ENCODE results near the gene TRIM71.
"Not testable (repeated sequence)": the region's sequence is repeated elsewhere in the genome, so short reads cannot be mapped to it uniquely, and the experiment has no call there.

The TRIM71 gene

DNA sequence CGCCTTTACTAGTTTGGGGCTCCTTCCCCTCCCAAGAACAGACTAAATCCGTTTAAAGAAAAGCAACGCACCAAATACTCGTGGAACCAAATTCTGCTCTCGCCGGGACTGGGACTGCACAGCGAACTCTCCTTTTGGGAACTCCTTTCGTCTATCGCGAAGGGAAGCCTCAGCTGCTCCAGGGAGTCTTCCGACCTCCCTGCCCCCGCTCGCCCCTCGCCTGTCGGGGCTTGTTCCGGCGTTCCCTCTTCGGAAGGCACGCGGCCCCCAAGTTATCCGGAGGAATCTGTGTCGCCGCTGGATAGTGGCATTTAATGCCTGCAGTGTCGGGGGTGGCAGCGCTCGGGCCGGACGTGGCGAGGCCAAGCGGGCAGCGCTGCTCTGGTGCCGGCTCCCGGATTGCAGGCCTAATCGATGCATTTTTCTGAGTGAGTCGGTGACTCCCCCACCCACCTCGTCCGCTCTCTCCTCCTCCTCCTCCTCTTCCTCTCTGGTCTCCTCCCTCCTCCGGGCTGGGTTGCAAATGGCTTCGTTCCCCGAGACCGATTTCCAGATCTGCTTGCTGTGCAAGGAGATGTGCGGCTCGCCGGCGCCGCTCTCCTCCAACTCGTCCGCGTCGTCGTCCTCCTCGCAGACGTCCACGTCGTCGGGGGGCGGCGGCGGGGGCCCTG is at the start of gene TRIM71:
TSS of gene TRIM71 (plus strand) at position 440 of the 671 bp plus-strand sequence. CDS start at position 524, 84 bp downstream.
- peak within 1 kb of the TSS; percentile 98 for H3K4me2 ChIP-seq
- H3K36me3 ChIP-seq: peaks cover 18% of the 10 kb centered on the region
- H3K9me3 ChIP-seq: peaks cover 36% of the 10 kb centered on the region
- H3K27ac ChIP-seq: peak within 1 kb of the TSS; percentile 61
- H3K9ac ChIP-seq: peak within 1 kb of the TSS; percentile 67
- H3K27me3 ChIP-seq: peaks cover 55% of the 10 kb centered on the region
- H3K4me3 ChIP-seq: peak within 1 kb of the TSS; percentile 74
- peaks cover 51% of the 10 kb centered on the region for H3K4me1 ChIP-seq
- TF ChIP-seq Cebpa-rat (IDR thresholded peaks at IDR 0.05): no peak
- H4K20me1 ChIP-seq: peaks cover 10% of the 10 kb centered on the region

DNA sequence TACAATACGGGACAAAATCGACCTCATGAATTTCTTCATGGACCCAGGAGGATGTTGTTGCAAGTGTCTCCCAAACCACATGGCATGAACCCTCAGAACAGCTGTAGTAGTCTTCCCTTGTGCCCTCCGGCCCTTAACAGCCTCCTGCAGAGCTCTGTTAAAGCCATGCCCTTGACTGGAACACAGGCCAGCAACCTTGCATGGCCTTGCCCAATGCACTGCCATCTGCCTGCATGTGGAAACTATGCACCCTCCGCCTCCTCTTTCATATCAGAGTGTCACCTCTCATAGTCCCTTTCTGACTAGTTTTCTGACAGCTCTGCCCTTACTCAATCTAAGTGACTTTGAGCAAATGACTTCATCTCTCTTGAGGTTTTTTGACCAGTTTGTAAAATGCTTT is 39.4 kb upstream of the TRIM71 start:
- TF ChIP-seq Cebpa-rat (IDR thresholded peaks at IDR 0.05): no peak
- H3K4me1 ChIP-seq: peaks cover 9% of the 10 kb centered on the region

DNA sequence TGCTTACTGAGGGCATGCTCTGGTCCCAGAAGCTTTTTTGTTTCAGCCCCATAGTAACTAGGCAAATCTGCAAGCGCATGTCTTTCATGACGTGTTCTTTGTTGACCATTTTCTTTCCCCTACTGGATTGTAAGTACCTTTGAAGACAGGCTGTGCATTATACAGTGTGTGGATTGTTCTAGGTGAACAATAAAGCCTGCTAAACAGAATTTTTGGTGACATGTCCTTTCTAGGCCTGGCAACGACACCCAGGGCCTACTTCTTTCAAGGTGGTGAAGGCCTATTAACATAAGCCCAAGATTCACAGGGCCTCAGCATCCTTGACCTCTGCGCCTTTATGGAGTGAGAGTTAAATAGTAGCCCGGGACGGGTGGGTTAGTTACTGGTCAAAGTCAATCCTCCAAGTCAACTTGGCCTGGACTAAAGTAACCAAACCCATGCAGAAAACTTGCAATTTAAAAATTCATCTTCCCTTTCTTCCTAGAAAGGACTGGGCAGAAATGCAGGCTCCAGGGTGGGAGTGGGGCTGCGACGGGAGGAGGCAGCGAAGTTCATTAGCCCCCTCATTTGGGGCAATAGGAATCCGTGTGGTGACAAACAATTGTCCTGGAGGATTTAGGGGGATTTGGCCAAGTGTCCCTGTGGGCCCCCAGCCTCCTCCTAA is 37.6 kb upstream of the TRIM71 start:
- Histone ChIP-seq H3K9ac (peak overlapping the region; percentile 49; the same call in 1 of the 2 replicates), H3K4me1 (peaks cover 9% of the 10 kb centered on the region), H3K4me3 (peak overlapping the region; percentile 68), H3K9me3 (no peaks in the 10 kb centered on the region), H3K36me3 (peaks cover 23% of the 10 kb centered on the region), H3K27me3 (no peaks in the 10 kb centered on the region), H4K20me1 (no peaks in the 10 kb centered on the region), H3K4me2 (peak overlapping the region; percentile 93), H3K27ac (no peak overlapping the region)
- TF ChIP-seq Cebpa-rat (IDR thresholded peaks at IDR 0.05): no peak

More for the DNA sequence above, 39.4 kb upstream of the TRIM71 start:
- H3K27me3 ChIP-seq: no peaks in the 10 kb centered on the region
- no peaks in the 10 kb centered on the region for H3K9me3 ChIP-seq
- H3K9ac ChIP-seq: no peak overlapping the region
- no peaks in the 10 kb centered on the region for H4K20me1 ChIP-seq
- no peak overlapping the region for H3K27ac ChIP-seq
- H3K4me2 ChIP-seq: no peak overlapping the region
- H3K4me3 ChIP-seq: no peak overlapping the region
- H3K36me3 ChIP-seq: peaks cover 41% of the 10 kb centered on the region

DNA sequence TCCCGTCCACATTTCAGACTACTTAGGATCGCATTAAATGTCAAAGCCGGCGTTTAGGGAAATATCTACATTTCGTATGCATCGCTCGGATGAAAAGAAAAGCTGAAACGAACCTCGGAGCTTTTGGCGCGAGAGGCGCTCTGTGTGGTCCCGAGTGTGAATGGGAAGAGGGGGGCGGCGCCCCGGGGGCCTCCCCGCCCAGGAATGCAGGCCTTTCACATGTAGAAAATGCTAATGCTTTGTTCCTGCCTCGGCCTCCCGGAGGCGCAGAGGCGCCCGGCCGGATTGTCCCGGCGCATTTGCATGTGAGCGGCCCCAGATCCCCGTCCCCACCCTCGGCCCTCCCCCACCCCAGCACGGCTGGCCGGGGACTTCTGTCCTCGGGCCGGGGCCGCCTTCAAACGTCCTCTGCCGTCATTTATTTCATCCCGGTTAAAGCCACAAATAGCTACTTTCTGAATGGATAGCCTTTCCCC is 37.0 kb upstream of the TRIM71 start:
- H4K20me1 ChIP-seq: no peaks in the 10 kb centered on the region
- H3K27me3 ChIP-seq: no peaks in the 10 kb centered on the region
- peaks cover 9% of the 10 kb centered on the region for H3K4me1 ChIP-seq
- H3K36me3 ChIP-seq: peaks cover 17% of the 10 kb centered on the region
- H3K27ac ChIP-seq: no peak overlapping the region
- H3K4me3 ChIP-seq: peak overlapping the region; percentile 68
- H3K9ac ChIP-seq: peak overlapping the region; percentile 49; the same call in 1 of the 2 replicates
- no peak for TF ChIP-seq Cebpa-rat (IDR thresholded peaks at IDR 0.05)
- H3K9me3 ChIP-seq: no peaks in the 10 kb centered on the region
- H3K4me2 ChIP-seq: peak overlapping the region; percentile 93

DNA sequence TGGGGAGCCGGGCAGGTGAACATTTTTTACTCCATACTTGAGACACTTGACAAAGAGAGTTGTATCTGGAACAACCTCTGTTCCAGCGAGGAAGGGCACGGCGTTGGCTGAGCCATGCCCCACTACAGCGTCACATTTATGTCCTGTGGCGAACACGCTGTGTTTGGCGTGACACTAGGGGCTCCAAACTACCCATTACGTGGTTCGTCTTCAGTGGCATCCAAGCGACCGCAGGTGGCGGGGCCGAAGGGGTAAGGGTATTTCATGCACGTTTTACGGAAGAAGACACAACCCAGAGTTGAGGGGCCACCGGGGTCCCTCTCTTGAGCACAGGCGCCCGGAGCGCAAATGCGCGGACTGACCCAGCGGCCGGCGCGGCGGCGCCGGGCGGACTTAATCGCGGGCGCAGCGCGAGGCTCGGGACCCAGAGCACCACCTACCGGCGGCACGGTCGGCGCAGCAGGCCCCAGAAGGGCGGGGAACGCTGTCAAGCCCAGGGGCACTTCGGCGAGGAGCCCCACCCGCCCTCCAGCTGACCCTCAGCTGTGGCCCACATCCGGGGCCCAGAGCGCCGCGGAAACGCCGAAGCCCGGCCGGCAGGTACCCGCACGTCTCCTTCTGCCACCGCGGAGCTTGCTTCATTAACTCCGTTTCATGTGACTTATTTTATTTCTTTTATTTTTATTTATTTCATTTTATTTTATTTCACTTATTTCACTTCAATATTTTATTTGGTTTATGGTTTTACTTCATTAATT is 36.4 kb upstream of the TRIM71 start:
- peaks cover 11% of the 10 kb centered on the region for H3K36me3 ChIP-seq
- peak overlapping the region; percentile 68 for H3K4me3 ChIP-seq
- H3K4me2 ChIP-seq: peak overlapping the region; percentile 93
- H4K20me1 ChIP-seq: no peaks in the 10 kb centered on the region
- H3K4me1 ChIP-seq: peaks cover 9% of the 10 kb centered on the region
- H3K27ac ChIP-seq: no peak overlapping the region
- no peaks in the 10 kb centered on the region for H3K27me3 ChIP-seq
- TF ChIP-seq Cebpa-rat (IDR thresholded peaks at IDR 0.05): no peak
- no peaks in the 10 kb centered on the region for H3K9me3 ChIP-seq
- peak overlapping the region; percentile 49; the same call in 1 of the 2 replicates for H3K9ac ChIP-seq

DNA sequence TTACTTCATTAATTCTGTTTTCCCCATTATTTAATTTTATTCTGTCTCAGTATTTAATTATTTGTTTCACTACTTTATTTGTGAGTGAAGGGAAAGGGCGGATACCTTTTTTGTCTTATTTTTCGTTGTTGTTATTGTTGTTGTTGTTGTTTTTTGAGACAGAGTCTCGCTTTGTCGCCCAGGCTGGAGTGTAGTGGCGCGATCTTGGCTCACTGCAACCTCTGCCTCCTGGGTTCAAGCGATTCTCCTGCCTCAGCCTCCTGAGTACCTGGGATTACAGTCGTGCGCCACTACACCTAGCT is 35.9 kb upstream of the TRIM71 start:
- H4K20me1 ChIP-seq: not testable (repeated sequence)

DNA sequence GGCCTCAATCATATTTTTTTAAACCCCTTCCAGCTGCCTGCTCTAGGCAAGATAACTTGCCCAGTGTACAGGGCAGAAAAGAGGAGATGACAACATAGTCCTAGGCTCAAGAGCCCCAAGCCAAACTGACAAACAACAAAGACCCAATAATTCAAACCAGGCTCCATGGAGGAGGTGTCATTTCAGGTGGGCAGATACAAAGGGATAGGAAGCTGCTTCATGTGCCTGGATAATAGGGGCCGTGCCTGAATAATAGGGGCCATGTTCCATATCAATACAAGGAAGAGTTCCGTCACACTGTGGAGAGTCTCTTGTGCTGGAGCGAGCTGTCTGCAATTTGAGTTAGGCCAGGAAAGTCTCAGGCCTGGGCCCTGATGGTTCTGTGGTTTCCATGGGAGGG is 35.4 kb upstream of the TRIM71 start:
- no peak overlapping the region for H3K4me2 ChIP-seq
- H3K4me3 ChIP-seq: no peak overlapping the region
- H3K9me3 ChIP-seq: no peaks in the 10 kb centered on the region
- 0 out of 2 replicates have a peak, but pooled peaks cover 1% of the 10 kb centered on the region for H3K36me3 ChIP-seq
- peaks cover 9% of the 10 kb centered on the region for H3K4me1 ChIP-seq
- no peak overlapping the region for H3K9ac ChIP-seq
- H4K20me1 ChIP-seq: no peaks in the 10 kb centered on the region
- no peaks in the 10 kb centered on the region for H3K27me3 ChIP-seq
- TF ChIP-seq Cebpa-rat (IDR thresholded peaks at IDR 0.05): no peak
- H3K27ac ChIP-seq: no peak overlapping the region

More for the DNA sequence above, 35.9 kb upstream of the TRIM71 start:
- H3K4me2 ChIP-seq: peak overlapping the region; percentile 93
- peak overlapping the region; percentile 49; the same call in 1 of the 2 replicates for H3K9ac ChIP-seq
- H3K4me1 ChIP-seq, H3K27me3 ChIP-seq, H3K27ac ChIP-seq, H3K9me3 ChIP-seq, H3K36me3 ChIP-seq, H3K4me3 ChIP-seq: not testable (repeated sequence)

DNA sequence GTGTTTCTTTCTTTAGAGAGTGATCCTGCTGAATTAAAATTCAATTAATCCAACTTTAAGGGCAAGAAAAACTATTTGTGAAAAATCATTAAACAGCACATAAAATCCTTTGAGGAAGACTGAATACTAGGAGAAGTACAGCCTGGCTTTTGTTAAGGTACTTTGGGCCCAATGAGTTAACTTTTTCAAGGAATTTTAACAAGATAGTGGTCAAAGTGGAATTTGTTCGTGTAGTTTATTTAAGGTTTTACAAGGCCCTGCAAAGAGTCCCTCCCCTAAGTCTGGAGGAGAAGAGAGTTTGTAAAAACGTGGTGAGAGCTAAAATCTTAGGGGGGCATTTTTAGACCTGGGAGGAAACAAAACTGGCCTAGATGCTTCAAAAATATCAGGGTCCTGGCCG is 26.0 kb upstream of the TRIM71 start:
- no peak overlapping the region for H3K9ac ChIP-seq
- no peaks in the 10 kb centered on the region for H3K4me1 ChIP-seq
- H3K36me3 ChIP-seq: no peaks in the 10 kb centered on the region
- no peak for TF ChIP-seq Cebpa-rat (IDR thresholded peaks at IDR 0.05)
- no peak overlapping the region for H3K4me2 ChIP-seq
- no peaks in the 10 kb centered on the region for H3K9me3 ChIP-seq
- H3K4me3 ChIP-seq: no peak overlapping the region
- H4K20me1 ChIP-seq: no peaks in the 10 kb centered on the region
- no peaks in the 10 kb centered on the region for H3K27me3 ChIP-seq
- H3K27ac ChIP-seq: no peak overlapping the region

DNA sequence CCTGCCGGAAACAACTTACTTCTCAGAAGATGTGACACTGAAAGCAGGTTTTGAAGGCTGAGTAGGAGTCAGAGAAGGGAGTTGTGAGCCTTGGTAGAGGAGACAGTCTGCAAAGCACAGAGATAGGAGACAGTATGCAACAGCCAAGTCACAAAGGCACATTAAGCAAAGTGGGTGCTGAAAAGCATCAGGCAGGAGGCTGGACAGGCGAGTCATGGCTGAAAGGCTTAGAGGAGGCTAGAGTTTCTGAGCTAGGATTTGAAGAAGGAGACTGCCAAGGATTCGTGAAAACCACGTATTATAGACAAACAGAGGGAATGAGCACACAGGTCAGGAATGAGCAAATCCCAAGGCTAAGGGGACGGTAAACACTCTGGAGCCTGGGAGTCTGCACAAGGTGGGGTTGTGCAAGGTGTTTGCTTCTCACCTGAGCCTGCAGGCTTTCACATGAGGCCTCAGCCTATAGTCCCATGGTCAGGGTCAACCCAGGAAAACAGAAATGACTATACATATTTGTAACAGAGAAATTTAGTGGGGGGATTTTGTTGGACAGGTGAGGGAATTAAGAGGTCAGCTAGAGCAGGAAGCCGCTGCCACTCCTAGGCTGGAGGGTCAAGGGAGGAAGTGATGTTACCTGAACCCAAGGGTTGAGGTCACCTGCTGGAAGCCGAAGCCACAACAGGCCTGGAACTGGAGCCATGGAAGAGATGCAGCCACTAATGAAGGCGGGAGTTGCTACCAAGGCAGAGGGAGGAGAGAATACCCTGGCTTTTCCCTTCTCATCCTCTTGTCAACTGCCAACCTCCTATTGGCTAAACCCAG is 23.1 kb upstream of the TRIM71 start:
- H3K9me3 ChIP-seq: no peaks in the 10 kb centered on the region
- H3K9ac ChIP-seq: no peak overlapping the region
- H3K36me3 ChIP-seq: no peaks in the 10 kb centered on the region
- H3K4me3 ChIP-seq: no peak overlapping the region
- no peaks in the 10 kb centered on the region for H3K27me3 ChIP-seq
- no peaks in the 10 kb centered on the region for H4K20me1 ChIP-seq
- H3K4me2 ChIP-seq: no peak overlapping the region
- no peaks in the 10 kb centered on the region for H3K4me1 ChIP-seq
- TF ChIP-seq Cebpa-rat (IDR thresholded peaks at IDR 0.05): no peak
- H3K27ac ChIP-seq: no peak overlapping the region

DNA sequence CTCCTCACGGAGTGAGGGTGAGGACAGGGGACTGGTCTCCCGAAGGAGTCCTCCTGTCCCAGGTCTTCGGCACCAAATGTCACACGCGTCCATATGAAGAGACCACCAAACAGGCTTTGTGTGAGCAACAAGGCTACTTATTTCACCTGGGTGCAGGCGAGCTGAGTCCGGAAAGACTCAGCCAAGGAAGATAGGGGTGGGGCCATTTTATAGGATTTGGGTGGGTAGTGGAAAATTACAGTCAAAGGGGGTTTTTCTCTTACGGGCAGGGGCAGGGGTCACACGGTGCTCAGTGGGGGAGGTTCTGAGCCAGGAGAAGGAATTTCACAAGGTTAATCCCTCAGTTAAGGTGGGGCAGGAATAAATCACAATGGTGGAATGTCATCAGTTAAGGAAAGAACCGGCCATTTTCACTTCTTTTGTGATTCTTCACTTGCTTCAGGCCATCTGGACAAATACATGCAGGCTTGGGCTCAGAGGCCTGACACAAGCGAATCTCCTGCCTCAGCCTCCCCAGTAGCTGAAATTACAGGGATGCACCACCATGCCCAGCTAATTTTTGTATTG is 21.3 kb upstream of the TRIM71 start:
- not testable (repeated sequence) for H3K27ac ChIP-seq, H3K9me3 ChIP-seq, H3K4me3 ChIP-seq, H3K4me2 ChIP-seq, H3K27me3 ChIP-seq, H3K9ac ChIP-seq, H3K36me3 ChIP-seq, H4K20me1 ChIP-seq, H3K4me1 ChIP-seq

Data from BLaER1 (cell line).